Embryonic facial prominence (tissue), 1 donor: ENCODE measurements around the gene SPACA1.

Experiments used
- DNase-seq: peaks from one replicate; pipeline ENCODE4 v3.0.0-alpha.2; 2016; ENCODE audit errors: extremely low spot score

Gene SPACA1

DNA sequence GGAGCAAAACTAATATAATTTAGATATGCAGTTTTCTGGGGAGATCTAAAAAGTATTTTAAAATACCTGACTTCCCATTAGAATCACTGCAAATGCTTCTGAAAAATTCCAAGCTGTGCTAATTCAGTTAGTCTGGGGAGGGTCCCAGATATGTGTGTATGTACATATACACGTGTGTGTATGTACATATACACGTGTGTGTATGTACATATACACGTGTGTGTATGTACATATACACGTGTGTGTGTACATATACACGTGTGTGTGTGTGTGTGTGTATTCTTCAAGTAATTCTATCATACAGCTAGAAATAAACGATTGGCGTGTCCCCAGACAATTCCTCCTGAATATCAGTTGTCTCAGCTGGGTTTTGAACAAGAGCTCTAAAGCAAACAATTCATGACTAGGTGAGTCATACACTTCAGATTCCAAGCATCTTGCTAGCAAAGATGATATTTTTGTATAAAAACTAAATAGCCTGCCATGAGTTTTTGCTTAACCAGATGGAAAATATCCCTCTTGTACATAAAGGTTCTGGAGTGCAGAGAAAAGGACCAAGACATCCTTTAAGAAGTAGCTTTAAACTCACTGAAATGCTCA, 58.2 kb downstream of the SPACA1 start:
- DNase-seq: no peak

DNA sequence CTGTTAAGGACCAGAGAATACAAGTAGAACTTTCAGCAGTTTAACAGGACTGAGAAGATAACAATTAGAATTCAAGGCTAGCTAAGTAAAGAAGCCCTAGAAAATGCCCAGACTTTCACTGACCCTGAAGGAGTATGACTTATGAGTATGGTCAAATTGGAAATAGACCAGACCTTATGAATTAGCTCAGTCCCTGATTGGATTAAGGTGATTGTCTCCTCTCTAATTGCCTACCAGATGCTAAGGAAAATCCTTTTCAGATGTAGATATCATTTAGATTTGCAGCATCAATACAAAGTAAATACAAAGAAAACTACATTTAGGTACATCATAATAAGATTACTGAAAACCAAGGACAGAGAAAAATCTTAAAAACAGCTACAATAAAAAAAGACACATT, 59.6 kb downstream of the SPACA1 start:
- no peak for DNase-seq

DNA sequence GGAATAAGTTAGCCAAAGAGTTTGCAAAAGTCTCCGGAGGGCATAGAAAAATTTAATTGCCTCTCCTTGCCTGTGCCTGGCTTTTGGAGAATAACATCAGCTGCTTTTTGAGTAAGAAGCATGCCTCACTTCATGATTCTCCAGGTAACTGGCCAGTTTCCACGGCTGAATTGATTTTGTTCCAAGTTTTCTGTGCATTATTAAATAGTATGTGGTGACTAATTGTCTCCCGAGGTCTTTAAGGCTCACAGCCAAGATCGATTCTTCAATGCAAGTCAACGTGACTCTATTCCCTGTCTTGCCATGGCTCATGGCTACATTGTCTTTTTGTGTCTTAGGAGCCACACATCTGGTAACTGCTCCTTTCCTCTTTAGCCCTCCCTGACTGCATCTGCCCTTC, 64.3 kb downstream of the SPACA1 start:
- DNase-seq: no peak

DNA sequence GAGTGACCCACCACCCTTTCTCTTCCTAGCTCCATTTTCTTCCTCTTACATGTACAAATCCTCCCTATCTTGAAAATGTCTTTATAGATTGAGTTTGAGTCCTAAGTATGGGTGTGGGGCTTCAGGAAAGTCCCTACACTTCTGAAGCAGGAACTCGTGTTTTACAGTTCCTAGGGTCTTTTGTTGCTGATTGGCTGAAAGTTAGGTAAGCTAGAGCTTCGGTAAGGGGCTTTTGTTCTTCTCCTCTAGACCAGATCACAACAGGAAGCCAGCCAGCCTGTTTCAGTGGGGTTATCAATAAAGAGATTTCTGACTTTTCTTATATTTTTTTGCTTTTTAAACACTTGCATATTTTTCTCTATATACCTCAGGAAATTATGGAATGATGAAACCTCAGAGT, 67.2 kb downstream of the SPACA1 start:
- no peak for DNase-seq

DNA sequence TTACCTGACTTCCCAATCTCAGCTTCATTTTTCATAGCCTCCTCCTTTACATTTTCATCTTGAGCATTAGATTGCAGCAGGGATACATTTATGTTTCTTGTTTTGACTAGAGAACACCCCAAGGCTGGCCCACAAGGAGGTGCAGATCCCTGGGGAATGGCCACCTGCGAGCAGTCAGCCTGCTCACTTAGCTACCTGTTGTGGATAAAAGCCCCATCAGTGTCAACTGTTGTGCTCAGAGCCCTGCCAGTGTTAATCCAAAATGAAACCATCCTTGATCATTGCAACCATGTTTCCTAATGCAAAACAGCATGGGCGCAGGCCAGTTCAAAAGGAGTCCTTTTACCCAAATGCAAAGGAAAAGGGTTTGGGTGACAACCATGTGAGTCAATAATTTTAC, 67.7 kb downstream of the SPACA1 start:
- DNase-seq: no peak

DNA sequence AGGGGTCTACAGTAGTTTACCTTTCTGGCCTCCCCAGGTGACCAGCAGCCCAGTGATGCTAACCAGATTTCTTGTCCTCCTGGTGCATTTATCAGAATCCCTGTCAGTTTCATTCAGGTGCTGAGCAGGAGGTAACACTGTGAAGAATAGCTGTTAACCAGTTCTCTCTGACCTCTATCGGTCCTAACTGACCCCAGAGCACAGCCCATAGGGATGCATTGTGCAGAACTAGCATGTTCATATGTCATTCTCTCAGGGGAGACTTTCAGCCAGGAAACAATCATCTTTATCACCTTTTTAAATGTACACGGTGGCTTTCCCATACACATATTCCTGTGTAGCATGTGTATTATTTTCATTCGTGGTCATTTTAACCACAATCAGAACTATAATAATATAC, 68.6 kb downstream of the SPACA1 start:
- DNase-seq: no peak
